GM18498 (cell line): Measurements from ENCODE around the gene ZNF750.

Source experiments
- ATAC-seq: cut with Tn5 transposase; IDR thresholded peaks from one replicate; pipeline ENCODE4 v1.9.1; 2021; ENCODE audit warnings: mild to moderate bottlenecking, moderate library complexity; ENCODE audit not compliant: unreplicated experiment

Gene ZNF750

GRCh38 chr17:82873521-82873920 is 33.7 kb upstream of the ZNF750 start:
- ATAC-seq, result no peak

GRCh38 chr17:82872591-82873520 is 33.0 kb upstream of the ZNF750 start:
- ATAC-seq, result no peak

GRCh38 chr17:82871776-82872561 is 32.1 kb upstream of the ZNF750 start:
- no peak for ATAC-seq

GRCh38 chr17:82871056-82871775 is 31.4 kb upstream of the ZNF750 start:
- peak; percentile 68 for ATAC-seq

DNA sequence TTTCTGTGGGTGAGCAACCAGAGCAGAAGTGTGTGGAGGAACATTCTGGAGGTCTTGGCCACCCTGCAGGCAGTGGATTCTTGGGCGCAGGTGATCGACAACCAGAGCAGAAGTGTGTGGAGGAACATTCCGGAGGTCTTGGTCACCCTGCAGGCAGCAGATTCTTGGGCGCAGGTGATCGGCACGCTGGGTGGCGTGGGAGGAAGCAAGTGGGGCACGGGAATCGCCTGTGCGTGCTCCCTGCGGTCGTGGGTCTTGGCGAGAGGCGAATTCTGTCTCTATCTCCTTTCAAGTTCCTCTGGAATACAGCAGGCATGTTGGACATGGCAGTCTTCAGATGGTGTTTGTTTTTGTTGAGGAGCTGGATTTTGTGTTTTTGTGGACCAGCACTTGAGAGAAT is 30.7 kb upstream of the ZNF750 start:
- ATAC-seq, result no peak

DNA sequence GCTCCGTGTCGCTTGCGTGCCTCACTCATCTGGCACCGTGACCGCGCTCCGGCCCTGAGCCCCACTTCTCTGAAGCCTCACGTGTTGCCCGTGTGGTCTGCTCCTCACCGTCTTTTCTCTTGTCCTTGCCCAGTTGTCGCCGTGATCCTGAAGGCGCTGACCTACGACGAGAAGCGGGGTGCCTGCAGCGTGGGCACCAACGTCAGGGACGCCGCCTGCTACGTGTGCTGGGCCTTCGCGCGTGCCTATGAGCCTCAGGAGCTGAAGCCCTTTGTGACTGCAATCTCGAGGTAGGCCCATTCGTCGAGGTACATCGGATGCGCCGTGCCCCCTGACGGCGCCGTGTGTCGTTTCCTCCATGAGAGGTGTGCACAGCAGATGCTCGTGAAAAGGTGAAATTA is 30.3 kb upstream of the ZNF750 start:
- no peak for ATAC-seq

GRCh38 chr17:82869536-82869935 is 29.7 kb upstream of the ZNF750 start:
- no peak for ATAC-seq

DNA sequence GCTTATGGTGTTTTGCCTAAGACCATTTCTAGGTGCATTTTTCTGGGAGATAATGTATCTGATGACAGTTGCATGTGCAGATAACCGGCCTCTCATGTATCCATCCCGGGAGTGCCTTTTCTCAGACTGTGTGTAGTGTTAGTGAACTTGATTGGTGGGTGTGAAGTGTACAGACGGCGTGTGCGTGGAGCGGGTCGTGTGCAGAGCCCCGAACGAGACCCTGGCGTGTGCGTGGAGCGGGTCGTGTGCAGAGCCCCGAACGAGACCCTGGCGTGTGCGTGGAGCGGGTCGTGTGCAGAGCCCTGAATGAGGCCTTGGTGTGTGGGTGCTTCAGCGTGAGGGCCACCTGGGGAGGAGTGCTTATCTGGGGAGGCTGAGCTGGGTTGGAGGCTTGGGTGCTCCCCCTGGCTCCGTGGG is 28.9 kb upstream of the ZNF750 start:
- no peak for ATAC-seq

GRCh38 chr17:82867763-82868325 is 28.0 kb upstream of the ZNF750 start:
- ATAC-seq, result no peak

DNA sequence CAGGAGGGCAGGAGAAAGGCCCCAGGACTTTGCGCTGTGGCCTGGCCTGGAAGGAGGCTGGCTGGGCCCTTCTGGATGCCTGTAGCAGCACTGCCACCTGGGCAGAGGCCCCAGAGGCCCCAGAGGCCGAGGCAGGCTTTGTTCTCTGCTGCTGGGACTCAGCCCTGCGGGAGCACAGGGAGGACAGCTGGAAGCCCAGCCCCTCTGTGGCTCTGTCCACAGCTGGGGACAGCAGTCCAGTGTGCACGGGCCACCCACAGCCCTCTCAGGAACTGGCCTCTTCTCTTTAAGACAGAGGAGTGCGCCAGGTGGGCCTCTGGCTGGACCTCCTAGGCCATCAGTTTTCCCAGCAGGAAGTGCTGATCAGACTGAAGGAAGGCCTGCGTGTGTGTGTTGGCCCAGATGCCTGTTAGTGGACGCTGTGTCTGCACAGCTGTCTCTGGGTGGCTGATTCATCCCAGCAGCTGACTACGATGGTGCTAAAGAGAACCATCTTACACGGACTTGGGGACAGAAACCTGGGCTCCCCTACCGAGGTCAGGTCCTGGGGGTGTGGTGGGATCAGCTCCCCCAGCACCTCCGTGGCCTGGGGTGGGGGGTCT is 26.9 kb upstream of the ZNF750 start:
- ATAC-seq, result no peak

DNA sequence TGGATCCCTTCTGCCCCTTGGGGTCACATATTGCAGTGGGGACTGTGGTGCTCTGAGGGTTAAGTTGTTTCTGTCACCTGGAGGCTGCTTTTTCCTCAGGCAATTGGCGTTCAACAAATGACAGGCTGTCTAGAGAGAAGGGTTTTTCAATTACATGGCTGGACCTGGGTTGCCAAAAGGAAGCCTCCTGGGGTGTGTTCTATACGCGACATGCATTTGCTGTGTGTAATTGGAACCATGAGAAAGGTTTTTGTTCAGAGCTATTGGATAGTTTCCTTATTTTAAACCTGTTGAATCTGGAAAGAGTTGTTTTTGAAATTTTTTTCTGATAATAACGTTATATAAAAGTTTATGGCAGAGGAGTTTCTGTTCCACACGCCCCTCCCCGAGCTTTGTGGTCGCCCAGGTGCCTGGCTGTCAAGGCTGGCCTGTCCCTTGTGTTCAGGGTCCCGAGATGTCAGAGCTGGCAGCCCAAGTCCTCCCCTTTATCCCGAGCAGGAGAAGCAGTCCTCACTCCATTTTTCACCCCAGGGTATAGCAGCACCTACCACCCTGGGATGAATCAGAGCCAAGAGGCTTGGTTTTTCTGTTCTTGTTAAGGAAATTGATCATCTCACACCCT is 26.1 kb upstream of the ZNF750 start:
- no peak for ATAC-seq

GRCh38 chr17:82865274-82865673 is 25.5 kb upstream of the ZNF750 start:
- ATAC-seq, result no peak

- no peak for ATAC-seq
Measured at GRCh38 chr17:82864713-82865248, 25.0 kb upstream of the ZNF750 start.

DNA sequence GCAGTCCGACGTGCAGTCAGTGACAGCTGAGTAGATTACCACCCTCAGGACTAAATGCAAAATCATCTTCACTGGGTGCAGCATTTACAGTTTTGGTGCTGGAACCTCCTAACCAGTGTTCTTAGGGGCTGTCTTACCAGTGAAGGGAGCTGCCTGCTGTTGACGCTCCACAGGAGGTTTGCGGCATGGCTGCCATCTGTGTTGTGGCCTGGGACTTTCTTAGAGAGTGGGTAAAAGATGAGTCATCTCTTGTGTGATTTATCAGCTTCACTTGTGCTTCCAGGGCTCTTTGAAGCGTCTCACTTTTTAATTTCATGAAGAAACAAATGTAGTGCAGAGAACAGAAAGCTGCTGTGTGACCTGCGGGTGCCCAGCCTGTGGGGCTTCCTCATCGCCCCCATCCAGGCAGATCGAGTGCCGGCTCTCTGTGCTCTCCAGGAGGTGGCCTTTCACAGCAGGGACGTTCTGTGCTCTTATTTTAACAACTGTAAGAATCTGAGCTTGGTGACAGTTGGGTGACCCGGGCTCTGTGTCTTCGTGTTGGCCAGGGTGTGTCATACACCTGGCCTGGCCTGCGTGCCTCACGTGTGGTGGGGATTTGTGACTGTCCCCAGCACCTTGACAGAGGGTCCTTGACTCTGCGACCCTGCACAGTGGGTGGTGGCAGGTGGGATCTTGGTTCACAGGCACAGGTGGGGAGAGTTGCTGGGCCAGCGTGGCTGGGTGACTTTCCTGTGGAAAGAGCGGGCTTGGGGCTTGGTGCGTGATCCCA is 24.3 kb upstream of the ZNF750 start:
- ATAC-seq, result peak; percentile 85

DNA sequence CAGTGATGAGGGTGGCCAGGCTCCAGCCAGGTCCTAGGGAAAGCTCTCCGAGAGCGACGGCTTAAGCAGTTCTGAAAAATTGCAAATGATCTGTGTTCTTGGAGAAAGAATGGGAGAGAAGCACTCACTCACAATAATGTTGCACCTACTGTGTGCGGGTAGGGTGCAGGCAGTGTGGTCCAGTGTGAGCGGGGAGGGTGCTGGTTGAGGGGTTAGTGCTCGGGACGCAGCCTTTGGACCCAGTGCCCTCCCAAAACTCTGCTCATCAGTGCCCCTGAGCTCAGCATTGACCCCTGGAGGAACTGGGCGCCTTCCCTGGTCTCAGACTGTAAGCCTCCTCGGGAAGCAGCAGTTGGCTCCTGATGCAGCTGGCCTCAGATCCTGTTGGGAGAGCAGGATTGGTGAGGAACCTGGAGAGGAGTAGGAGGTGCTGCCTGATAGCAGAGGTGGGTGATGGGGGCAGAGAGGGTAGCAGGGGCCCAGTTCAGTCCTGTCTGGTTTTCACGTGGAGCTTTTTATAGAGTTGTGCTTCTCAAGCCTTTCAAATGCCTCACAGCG is 23.6 kb upstream of the ZNF750 start:
- ATAC-seq, result no peak

GRCh38 chr17:82862737-82863382 is 23.0 kb upstream of the ZNF750 start:
- ATAC-seq, result no peak

DNA sequence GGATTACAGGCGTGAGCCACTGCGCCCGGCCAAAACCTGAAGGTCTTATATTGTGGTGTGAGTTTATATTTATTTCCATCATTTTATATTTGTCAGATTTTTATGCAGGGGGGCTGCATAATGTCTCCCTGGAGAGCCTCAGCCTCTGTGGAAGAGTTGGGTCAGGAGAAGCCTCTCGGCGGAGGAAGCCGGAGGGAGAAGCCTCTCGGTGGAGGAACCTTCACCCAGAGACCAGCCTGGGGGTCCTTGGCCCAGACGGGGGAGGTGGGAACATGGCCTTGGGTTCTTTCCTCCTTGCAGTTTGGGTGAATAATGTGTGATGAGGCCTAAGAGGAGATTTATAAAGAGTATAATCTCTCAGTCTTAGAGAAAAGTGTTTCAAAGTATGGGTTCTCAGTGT is 22.4 kb upstream of the ZNF750 start:
- no peak for ATAC-seq

DNA sequence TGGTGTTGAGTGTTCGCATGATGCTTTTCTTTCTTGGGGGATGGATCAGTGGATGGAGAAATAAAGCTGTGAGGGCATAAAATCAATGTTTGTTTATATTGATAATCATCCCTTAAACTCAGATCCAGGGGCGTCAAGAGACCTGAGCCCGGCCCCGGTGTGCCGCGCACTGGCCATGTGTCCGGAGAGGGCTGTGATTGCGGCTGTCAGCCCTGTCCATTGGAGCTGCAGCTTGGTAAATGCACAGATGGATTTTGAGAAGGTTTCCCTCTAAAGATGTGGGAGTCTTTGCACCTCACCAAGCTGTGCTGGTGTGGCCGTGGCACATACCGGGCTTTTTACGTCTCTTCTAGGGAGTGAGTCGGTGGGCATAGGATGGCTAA is 21.6 kb upstream of the ZNF750 start:
- ATAC-seq, result no peak
